Inflammatory macrophage (primary cell): ENCODE data around the gene COBL.

Experiments
- DNase-seq, 2 donors: peaks; one replicate each; pipeline ENCODE4 v3.0.0-alpha.2; 2020 to 2022

The COBL gene

GRCh38 chr7:51249991-51250390 is 66.6 kb downstream of the COBL start:
- no peak for DNase-seq

- DNase-seq = no peak
These were observed 67.2 kb downstream of the COBL start for GRCh38 chr7:51249187-51249945.

- no peak for DNase-seq
These were observed 70.1 kb downstream of the COBL start for GRCh38 chr7:51246258-51247245.

DNA sequence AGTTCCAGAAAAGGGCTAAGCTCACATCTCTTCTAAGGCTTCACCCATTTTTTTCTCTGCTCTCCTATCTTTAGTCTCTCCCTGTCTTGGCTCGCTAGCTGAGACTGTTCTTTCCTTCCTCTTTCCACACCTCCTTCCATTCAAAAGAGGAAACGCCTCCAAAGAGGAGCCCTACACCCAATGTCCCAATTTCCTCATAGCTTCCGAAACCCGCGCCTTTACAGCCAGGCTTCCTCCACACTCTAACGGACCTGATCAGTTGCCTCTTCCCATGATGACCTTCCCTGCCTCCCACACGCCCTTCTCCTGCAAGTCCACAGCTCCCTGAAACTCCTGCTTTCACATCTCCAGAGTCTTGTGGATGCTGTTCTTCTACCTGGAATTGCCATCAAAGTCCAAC is 71.7 kb downstream of the COBL start:
- peak; percentile 26 to 59 for DNase-seq

GRCh38 chr7:51244053-51244452 is 72.6 kb downstream of the COBL start:
- DNase-seq = no peak

- no peak for DNase-seq
These were observed 73.0 kb downstream of the COBL start for GRCh38 chr7:51243631-51244030.

GRCh38 chr7:51242881-51243518 is 73.6 kb downstream of the COBL start:
- DNase-seq = no peak

- no peak for DNase-seq
These were observed 74.5 kb downstream of the COBL start for GRCh38 chr7:51242007-51242691.

DNA sequence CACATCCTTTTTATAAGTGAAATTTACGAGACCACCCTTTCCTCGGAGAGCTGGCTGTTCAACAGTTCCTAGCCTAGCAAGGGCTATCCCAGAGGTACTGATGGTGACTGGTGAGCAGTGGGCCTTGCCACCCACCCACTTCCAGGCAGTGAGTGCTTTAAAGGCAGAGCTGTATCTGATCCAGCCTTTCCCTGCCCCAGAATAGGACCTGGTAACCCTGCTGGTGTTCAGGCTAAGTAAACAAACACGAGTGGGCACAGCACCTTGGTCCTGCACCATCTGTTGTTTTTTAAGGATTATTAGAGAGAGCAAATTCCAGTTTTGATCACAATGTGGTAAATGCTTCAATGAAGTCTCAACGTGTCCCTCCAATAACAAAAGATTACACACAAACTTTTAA is 75.7 kb downstream of the COBL start:
- DNase-seq = no peak

GRCh38 chr7:51239691-51240090 is 76.9 kb downstream of the COBL start:
- DNase-seq = no peak

DNA sequence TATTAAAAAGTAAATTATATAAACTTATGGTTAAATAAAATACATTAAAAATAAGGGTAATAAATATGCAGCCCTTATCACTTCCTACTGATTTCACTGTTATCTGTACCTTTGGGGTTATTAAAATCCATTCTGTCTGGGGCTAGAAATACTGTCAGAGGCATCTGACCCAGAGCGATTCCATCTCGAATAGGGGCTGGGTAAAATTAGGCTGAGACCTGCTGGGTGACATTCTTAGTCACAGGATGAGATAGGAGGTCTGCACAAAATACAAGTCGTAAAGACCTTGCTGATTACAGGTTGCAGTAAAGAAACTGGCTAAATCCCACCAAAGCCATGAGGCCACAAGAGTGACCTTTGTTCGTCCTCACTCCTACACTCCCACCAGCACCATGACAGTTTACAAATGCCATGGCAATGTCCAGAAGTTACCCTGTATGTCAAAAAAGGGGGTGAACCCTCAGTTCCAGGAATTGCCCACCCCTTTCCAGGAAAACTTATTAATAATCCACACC is 77.6 kb downstream of the COBL start:
- DNase-seq = no peak

GRCh38 chr7:51237446-51238133 is 79.0 kb downstream of the COBL start:
- DNase-seq = no peak

DNA sequence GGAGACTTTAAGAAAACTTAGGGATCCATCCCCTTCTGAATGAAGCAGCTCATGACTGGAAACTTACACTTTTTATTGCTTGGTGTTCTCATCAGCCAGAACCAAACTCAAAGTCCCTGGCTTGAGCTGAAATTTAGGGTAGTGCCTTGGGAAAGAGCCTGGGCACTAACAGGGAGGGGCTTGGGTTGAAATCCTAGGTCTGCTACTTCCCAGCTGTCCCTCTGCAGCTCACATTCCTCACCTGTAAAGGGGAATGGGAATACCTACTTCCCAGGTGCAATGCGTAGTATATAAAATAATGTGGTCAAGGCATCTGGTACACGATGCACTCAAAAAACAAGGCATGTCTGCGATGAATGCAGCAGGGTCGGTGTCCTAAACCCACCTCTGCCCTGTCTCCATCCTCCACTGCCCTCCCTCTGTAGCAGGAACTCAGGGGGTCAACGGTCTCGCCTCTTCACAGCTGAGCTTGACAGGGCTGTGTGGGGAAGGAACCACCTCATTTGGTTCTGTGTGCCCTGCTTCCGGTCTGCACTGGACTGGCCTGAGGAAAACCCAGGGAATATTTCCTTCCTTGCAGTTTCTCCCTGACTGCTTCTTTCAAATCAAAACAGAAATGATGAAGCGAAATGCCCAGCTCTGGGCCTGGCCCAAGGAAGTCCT is 80.0 kb downstream of the COBL start:
- DNase-seq = no peak

DNA sequence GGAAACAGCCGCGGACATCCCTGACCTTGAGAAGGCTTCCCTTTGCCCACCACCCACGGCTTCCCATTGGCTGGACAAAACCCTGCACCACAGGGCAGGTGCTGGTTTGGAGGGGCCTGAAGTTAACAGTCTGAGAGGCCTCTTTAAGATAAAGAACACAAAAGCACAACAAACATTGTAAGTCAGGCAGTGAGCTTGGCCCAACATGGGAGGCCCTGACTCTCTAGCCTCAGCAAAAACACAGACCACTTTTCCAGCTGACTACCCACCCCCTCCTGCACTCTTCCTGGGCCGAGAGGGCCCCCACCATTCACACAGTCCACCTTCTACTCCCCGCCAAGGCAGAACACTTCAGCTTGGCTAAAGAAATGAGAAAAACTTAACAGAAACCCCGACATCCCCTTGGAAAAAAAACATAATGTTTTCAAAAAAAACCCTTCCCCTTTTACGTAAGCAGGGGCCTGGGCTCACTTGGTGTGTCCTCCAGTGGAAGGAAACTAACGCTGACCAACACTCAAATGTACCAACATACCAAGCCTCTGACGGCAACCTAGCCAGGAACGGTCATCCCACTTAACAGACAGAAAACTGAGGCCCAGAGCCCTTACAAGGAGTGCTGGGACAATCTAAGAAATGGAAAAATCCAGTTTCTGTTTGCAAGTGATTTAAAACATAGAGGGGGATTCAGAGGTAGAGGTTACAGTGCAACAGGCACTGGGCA is 80.9 kb downstream of the COBL start:
- no peak for DNase-seq

- no peak for DNase-seq
These were observed 81.8 kb downstream of the COBL start for GRCh38 chr7:51234609-51235308.

DNA sequence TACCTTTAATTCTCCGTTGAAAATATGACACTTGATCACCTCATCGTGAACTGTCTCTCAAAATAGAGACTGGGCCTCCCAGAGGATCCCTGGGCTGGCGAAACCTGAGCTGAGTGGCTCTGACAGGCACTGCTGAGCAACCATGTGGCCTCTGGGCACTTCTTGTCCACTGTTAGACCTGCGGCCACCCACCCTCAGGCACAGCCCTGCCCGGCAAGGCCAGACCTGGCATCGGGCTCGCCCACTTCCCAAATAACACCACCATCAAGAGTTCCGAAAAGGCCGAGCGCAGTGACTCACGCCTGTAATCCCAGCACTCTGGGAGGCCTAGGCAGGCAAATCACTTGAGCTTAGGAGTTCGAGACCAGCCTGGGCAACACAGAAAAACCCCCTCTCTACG is 82.5 kb downstream of the COBL start:
- no peak for DNase-seq

- no peak for DNase-seq
These were observed 83.2 kb downstream of the COBL start for GRCh38 chr7:51233374-51233773.

DNA sequence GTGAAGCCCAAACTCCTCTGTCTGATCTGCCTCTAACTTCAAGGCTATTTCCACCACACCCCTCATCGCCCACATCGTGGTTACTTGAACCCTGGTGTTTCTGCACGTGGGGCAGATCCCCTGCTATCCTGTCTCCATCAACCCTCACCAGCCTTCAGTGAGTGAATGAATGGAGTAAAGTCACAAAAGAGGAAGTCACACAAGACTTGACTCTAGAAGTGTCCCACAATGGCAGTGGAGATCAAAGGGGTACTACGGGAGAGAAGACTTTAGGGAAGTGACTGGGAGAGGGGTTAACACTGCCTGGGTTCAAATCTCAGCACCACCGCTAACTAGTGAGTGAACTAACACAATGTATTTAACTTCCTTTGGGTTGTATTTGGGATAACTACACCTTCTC is 85.9 kb downstream of the COBL start:
- DNase-seq = no peak

DNA sequence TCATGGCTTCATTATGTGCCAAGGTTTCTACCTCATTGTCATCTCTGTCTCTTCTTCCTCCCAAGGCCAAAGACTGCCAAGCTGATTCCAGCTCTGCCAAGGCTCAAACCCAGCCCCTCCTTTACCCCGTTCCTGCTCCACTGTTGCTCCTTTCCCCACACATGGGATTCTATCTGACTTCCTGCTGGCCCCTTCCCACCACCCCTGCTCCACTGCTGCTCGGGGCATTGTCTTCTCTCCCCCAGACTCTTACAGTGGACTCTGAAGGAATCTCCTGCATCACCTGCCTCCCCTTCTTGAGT is 86.3 kb downstream of the COBL start:
- DNase-seq = no peak
